CD4-positive, CD25-positive, alpha-beta regulatory T cell (primary cell): Measurements from ENCODE around the gene PICK1. TPM values are rescaled to one million over a fixed set of nuclear protein-coding genes. Genes with fewer than 3 reads are reported as not detected.

ENCODE experiments used
- ATAC-seq, 2 donors: fragments of 150-1000 bp; cut with Tn5 transposase; one replicate each; pipeline ENCODE4 v1.10.0; 2021; ENCODE audit warnings: low read depth in 2 of 2, moderate number of reproducible peaks in 2 of 2, moderate library complexity in 1 of 2
- DNase-seq, 3 donors: peaks; one replicate each; pipeline versions ENCODE4 v3.0.0 to v3.0.0-alpha.2; 2012 to 2022; ENCODE audit warnings: mixed read lengths in 1 of 3
- H3K27ac ChIP-seq: one replicate; pipeline ENCODE4 v1.7.0; 2013; ENCODE audit warnings: mild to moderate bottlenecking, low read length; ENCODE audit not compliant: insufficient read depth, poor library complexity, severe bottlenecking
- H3K27me3 ChIP-seq: one replicate; pipeline ENCODE4 v1.7.0; 2013; ENCODE audit warnings: low read length; ENCODE audit not compliant: control insufficient read depth, insufficient read depth
- H3K36me3 ChIP-seq: one replicate; pipeline ENCODE4 v1.7.0; 2013; ENCODE audit warnings: mild to moderate bottlenecking, low read length, moderate library complexity; ENCODE audit not compliant: control insufficient read depth, insufficient read depth
- H3K4me1 ChIP-seq: 2 replicates; pipeline ENCODE4 v1.7.0; 2013; ENCODE audit warnings: mild to moderate bottlenecking, low read length; ENCODE audit not compliant: insufficient read depth, control insufficient read depth, poor library complexity, severe bottlenecking
- H3K4me3 ChIP-seq: one replicate; pipeline ENCODE4 v1.7.0; 2013; ENCODE audit warnings: low read depth, mild to moderate bottlenecking, low read length, moderate library complexity
- H3K9me3 ChIP-seq, 2 experiments: 1 replicate in 1 of 2; 2 replicates in 1 of 2; pipeline ENCODE4 v1.7.0; 2013; ENCODE audit warnings: low read length in 2 of 2, mild to moderate bottlenecking in 1 of 2, moderate library complexity in 1 of 2; ENCODE audit not compliant: control insufficient read depth in 2 of 2
- H3K27ac Mint-ChIP-seq, 3 donors: one replicate each; pipeline ENCODE4 v1.8.0; 2020 to 2022; ENCODE audit warnings: mild to moderate bottlenecking in 3 of 3, mixed read lengths in 3 of 3, moderate library complexity in 2 of 3
- H3K27me3 Mint-ChIP-seq: one replicate; pipeline ENCODE4 v1.8.0; 2022; ENCODE audit warnings: mild to moderate bottlenecking, mixed read lengths
- H3K36me3 Mint-ChIP-seq: one replicate; pipeline ENCODE4 v1.8.0; 2020; ENCODE audit warnings: mixed read lengths
- H3K4me1 Mint-ChIP-seq, 4 donors: one replicate each; pipeline ENCODE4 v1.8.0; 2020 to 2022; ENCODE audit warnings: mixed read lengths in 4 of 4, mild to moderate bottlenecking in 1 of 4
- H3K4me3 Mint-ChIP-seq, 4 donors: one replicate each; pipeline ENCODE4 v1.8.0; 2020 to 2022; ENCODE audit warnings: mild to moderate bottlenecking in 4 of 4, mixed read lengths in 4 of 4, moderate library complexity in 3 of 4
- H3K9me3 Mint-ChIP-seq, 7 donors: one replicate each; pipeline ENCODE4 v1.8.0; 2020 to 2022; ENCODE audit warnings: mixed read lengths in 7 of 7, mild to moderate bottlenecking in 3 of 7, moderate library complexity in 2 of 7
- polyA plus RNA-seq, 4 donors: library from polyadenylated mRNA; unstranded; fragments of 300-500 nt; fragmentation: Illumina TruSeq; gene quantifications; one replicate each; pipeline ENCODE4 v1.2.3, GENCODE V29; 2021
- total RNA-seq: library from RNA; stranded (reverse); gene quantifications from one replicate; pipeline ENCODE4 v1.2.3, GENCODE V29; 2022

Gene PICK1
- total and polyA plus RNA-seq, 5 donors from 2014 or later = 4.5 to 23.0 (median 7.0) TPM

DNA sequence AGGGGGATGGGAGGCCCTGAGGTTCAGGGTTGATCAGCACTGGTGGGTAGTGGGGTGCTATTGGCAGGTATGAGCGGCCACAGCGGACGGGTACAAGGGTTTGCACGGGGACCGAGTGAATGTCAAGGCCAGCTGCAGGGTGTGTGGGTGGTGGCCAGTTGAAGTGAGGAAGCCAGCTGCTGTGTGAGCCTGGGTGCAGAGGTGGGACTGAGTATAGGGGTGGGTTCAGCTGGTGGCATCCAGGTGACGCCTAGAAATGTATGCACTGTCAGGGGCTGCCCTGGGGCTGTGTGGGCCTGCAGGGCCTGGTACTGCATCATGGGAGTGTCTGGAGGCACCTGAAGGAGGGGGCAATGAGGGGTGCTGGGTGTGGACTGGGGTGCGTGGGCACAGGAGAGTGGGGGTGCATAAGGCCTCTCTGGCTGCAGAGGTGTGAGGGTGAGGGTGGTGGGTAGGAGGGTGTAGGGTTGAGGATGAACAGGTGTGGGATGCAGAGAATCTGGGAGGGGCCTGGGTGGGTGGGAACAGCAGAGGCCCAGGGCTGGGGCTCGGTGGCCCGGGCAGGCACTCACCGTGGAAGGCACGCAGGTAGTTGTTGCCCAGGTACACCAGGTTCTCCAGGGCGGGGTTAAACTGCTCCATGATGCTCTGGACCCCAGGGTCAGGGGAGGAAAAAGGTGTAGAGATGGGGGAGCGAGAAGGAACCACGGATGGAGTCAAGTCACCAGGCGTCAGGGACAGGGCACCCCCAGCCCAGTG, 51.5 kb downstream of the PICK1 start:
- Histone ChIP-seq H3K4me3 (no peak overlapping the region), H3K27ac (no peak overlapping the region), H3K36me3 (no peaks in the 10 kb centered on the region), H3K9me3 (no peaks in the 10 kb centered on the region), H3K27me3 (no peaks in the 10 kb centered on the region), H3K4me1 (no peaks in the 10 kb centered on the region)
- DNase-seq (no peak), ATAC-seq (peak in 1 of 2 donors; percentile 22)
- peaks cover 6% of the 10 kb centered on the region for H3K27me3 Mint-ChIP-seq
- peaks cover 0 to 4% (median 0%) of the 10 kb centered on the region in 4 donors for H3K4me1 Mint-ChIP-seq
- peaks cover 0 to 1% (median 0%) of the 10 kb centered on the region in 7 donors for H3K9me3 Mint-ChIP-seq
- no peak overlapping the region for H3K4me3 Mint-ChIP-seq
- H3K36me3 Mint-ChIP-seq = peaks cover 12% of the 10 kb centered on the region
- peak overlapping the region in 1 of 3 donors; percentile 67 for H3K27ac Mint-ChIP-seq

DNA sequence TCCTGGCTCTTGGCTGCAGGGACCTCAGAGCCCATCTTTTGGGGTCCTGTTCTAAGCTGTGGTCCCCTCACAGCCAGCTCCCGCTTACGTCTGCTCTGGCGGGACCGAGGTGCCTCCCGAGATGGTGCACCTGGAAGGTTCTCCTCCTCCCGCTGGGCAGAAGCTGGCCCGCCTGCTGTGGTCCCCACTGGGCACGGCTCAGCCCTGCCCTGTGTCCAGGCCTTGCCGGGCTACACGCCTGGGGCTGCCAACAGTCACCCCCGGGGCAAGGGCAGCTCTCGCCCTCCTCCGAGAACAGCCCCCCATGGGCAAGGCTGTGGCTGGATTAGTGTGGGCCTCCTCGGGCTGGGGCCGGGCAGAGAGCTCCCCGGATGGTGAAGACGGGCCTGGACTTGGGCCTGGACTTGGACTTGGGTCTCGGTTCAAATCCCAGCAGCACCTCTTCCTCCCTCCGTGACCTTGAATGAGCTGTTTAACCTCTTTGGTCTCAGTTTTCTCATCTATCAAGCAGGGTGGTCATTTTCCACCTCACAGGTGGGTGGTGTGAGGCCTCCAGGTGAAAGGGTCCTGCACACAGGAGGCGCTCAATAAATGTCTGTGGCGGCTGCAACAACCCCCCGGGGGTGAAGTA, 52.3 kb downstream of the PICK1 start:
- Histone ChIP-seq H3K9me3 (no peaks in the 10 kb centered on the region), H3K4me1 (no peaks in the 10 kb centered on the region), H3K27ac (no peak overlapping the region), H3K27me3 (no peaks in the 10 kb centered on the region), H3K36me3 (no peaks in the 10 kb centered on the region), H3K4me3 (no peak overlapping the region)
- peak in 2 of 3 donors; percentile 16 to 47 for DNase-seq
- H3K4me1 Mint-ChIP-seq = peaks cover 2 to 3% (median 2%) of the 10 kb centered on the region in 4 donors
- no peak for ATAC-seq
- peaks cover 9% of the 10 kb centered on the region for H3K27me3 Mint-ChIP-seq
- H3K36me3 Mint-ChIP-seq = peaks cover 10% of the 10 kb centered on the region
- H3K9me3 Mint-ChIP-seq = peaks cover 0 to 1% (median 0%) of the 10 kb centered on the region in 7 donors
- peak overlapping the region in 2 of 3 donors; percentile 78 to 97 for H3K27ac Mint-ChIP-seq
- H3K4me3 Mint-ChIP-seq = peak overlapping the region in 2 of 4 donors; percentile 41 to 63

DNA sequence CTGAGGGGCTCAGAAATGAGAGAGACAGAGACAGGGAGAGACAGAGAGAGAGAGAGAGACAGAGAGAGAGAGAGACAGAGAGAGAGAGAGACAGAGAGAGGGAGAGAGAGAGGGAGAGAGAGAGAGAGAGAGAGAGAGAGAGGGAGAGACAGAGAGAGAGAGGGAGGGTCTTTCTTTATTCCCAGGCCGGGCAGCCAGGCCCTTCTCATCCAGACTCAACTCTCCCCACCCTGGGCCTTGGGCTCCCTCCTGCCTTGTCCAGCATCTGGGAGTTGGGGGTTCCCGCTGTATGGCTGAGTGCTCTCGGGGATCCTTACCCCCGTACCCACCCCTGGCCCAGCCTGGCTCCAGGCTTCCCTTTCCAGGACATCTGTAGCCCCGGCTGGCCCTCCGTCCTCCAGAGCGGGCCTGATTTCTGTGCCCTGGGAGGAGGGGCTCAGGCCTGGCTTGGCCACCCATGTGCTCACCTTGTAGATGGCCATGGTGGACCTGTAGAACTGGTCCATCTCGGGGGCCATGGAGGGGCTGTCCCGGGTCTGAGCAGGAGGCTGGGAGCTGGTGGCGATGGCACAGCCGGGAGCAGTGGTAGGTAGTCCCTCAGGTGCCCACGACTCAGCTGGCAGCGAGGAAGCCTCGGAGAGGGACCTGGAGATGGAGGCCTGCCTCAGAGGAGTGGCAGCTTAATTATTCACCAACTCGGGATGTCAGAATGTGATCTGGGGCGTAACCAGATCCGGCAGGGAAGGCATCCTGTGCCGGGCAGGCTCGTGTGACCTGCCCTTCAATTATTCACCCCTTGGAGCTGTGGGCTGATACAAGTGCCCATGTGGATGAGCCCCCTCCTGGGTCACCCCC, 53.0 kb downstream of the PICK1 start, which contains the start of gene BAIAP2L2:
Gene BAIAP2L2 (minus strand): TSS at position 677 of the 855 bp plus-strand sequence. CDS start 159 bp downstream, at position 518.
- Histone ChIP-seq H3K4me1 (no peaks in the 10 kb centered on the region), H3K27me3 (no peaks in the 10 kb centered on the region), H3K9me3 (no peaks in the 10 kb centered on the region), H3K27ac (no peak within 1 kb of the TSS), H3K36me3 (peaks cover 1% of the 10 kb centered on the region), H3K4me3 (no peak within 1 kb of the TSS)
- ATAC-seq = no peak
- H3K4me3 Mint-ChIP-seq = peak within 1 kb of the TSS in 2 of 4 donors; percentile 41 to 63
- H3K9me3 Mint-ChIP-seq = peaks cover 0 to 1% (median 0%) of the 10 kb centered on the region in 7 donors
- DNase-seq = no peak
- peaks cover 10% of the 10 kb centered on the region for H3K27me3 Mint-ChIP-seq
- H3K36me3 Mint-ChIP-seq = peaks cover 10% of the 10 kb centered on the region
- H3K4me1 Mint-ChIP-seq = peaks cover 2 to 5% (median 4%) of the 10 kb centered on the region in 4 donors
- H3K27ac Mint-ChIP-seq = peak within 1 kb of the TSS in 2 of 3 donors; percentile 78 to 97

DNA sequence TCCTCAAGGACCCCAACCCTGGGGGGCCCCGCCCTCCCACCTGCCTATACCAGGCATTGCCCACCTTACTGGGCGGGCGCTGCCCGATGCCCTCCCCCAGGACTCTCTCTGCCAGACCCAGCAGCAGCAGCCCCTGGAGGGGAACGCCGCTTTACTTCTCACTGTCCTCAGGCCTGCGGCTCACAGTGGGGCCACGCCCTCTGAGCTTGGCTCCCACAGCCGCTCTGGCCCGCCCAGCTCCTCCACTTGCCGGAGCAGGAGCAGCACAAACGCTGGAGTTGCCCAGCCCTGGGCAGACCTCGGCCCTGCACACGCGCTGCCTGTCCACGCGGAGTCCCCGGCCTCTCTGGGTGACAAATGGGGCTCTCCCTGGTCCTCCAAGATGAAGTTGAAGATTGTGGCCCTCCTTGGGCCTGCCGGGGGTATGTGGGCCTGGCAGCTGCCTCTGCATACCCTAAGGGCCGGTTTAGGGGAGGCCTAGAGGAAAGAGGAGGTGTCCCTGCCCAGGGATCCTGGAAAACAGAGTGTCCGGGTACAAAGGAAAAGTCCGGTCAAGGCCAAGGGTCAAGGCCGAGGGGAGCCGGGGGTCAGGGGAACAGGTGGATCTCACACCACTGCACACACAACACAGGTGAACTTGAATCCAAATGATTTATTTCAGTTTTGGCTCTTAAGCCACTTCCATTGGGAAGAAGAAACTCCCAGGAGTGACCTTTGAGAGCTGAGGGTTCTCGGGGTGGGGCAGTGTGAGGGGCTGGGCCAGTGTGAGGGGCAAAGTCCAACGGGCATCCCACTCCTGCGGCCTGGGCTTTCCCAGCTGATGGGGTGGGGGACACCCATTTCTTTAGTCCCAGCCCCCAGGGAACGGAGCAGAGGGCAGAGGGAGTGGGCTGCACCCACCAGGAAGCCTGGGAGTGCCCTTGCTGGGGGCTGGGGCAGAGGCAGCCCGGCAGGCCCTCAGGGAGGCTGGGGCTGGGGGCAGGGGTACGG, 54.0 kb downstream of the PICK1 start:
- Mint-ChIP-seq H3K4me1 (peaks cover 2 to 7% (median 4%) of the 10 kb centered on the region in 4 donors), H3K27ac (no peak overlapping the region), H3K27me3 (peaks cover 10% of the 10 kb centered on the region), H3K9me3 (peaks cover 0 to 1% (median 0%) of the 10 kb centered on the region in 7 donors), H3K4me3 (no peak overlapping the region), H3K36me3 (peaks cover 10% of the 10 kb centered on the region)
- no peak overlapping the region for H3K27ac ChIP-seq
- no peak for ATAC-seq
- no peak for DNase-seq
- no peaks in the 10 kb centered on the region for H3K4me1 ChIP-seq
- no peaks in the 10 kb centered on the region for H3K9me3 ChIP-seq
- H3K4me3 ChIP-seq = no peak overlapping the region
- peaks cover 3% of the 10 kb centered on the region for H3K36me3 ChIP-seq
- H3K27me3 ChIP-seq = no peaks in the 10 kb centered on the region

DNA sequence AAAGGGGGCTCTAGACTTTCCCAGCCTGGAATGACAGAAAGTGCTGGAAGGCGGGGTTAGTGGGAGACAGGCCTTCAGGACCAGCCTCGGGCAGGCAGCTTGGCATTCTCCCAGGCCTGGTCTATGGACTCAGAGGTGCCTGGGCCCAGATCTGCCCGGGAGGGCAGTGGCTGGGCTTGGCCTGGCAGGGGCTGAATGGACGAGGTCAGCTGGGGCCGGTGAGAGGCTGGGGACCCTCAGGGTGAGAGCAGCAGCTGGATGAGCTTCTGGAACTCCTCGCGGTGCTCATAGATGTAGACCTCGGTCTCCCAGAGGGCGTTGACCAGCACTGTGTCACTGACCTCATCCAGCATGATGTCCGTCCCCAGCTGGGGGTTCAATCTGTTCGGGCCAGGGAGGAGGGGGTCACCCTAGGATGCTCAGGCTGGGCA, 54.7 kb downstream of the PICK1 start:
- Histone ChIP-seq H3K9me3 (no peaks in the 10 kb centered on the region), H3K27ac (no peak overlapping the region), H3K36me3 (peaks cover 3% of the 10 kb centered on the region), H3K4me3 (no peak overlapping the region), H3K4me1 (no peaks in the 10 kb centered on the region), H3K27me3 (no peaks in the 10 kb centered on the region)
- peaks cover 0 to 1% (median 0%) of the 10 kb centered on the region in 7 donors for H3K9me3 Mint-ChIP-seq
- H3K4me3 Mint-ChIP-seq = no peak overlapping the region
- peaks cover 2 to 7% (median 4%) of the 10 kb centered on the region in 4 donors for H3K4me1 Mint-ChIP-seq
- ATAC-seq = no peak
- H3K27me3 Mint-ChIP-seq = peaks cover 10% of the 10 kb centered on the region
- H3K27ac Mint-ChIP-seq = no peak overlapping the region
- DNase-seq = no peak
- peaks cover 10% of the 10 kb centered on the region for H3K36me3 Mint-ChIP-seq

DNA sequence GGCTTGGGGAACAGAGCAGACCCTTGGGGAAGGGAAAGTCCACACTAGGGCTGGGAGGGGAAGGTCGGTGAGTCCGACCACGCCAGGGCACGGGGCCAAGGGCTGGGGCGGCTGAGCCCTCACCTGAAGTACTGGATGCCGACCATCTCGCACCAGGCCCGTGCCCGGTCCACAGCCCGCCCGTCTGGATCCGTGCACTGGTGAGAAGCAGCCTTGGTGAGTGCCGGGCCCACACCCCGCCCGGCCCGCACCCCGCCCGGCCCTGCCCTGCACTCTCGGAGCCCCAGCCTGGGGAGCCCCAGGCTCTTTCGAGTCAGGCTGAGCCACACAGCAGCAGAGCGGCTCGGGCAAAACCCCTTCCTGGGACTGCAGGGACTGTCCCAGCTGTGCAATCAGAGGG, 55.2 kb downstream of the PICK1 start:
- peaks cover 10% of the 10 kb centered on the region for H3K27me3 Mint-ChIP-seq
- peaks cover 2 to 7% (median 4%) of the 10 kb centered on the region in 4 donors for H3K4me1 Mint-ChIP-seq
- H3K36me3 Mint-ChIP-seq = peaks cover 10% of the 10 kb centered on the region
- no peak overlapping the region for H3K27ac ChIP-seq
- H3K4me1 ChIP-seq = no peaks in the 10 kb centered on the region
- H3K27me3 ChIP-seq = no peaks in the 10 kb centered on the region
- no peaks in the 10 kb centered on the region for H3K9me3 ChIP-seq
- ATAC-seq (no peak), DNase-seq (no peak)
- peaks cover 3% of the 10 kb centered on the region for H3K36me3 ChIP-seq
- H3K9me3 Mint-ChIP-seq = peaks cover 0 to 1% (median 0%) of the 10 kb centered on the region in 7 donors
- no peak overlapping the region for H3K4me3 ChIP-seq
- H3K4me3 Mint-ChIP-seq = no peak overlapping the region
- H3K27ac Mint-ChIP-seq = no peak overlapping the region
